A549 (cell line): Measurements from ENCODE around the gene OR10G3.

ENCODE experiments used
- BHLHE40 ChIP-seq: IDR thresholded peaks from 2 replicates; pipeline ENCODE4 v1.6.1; 2012; ENCODE audit warnings: low read depth, low read length, inconsistent platforms
- CBX2 ChIP-seq: fragments of 200-600 bp; sonication (generic); IDR thresholded peaks from 2 replicates; pipeline ENCODE4 v1.6.1; 2016; ENCODE audit warnings: low read depth, mild to moderate bottlenecking, borderline replicate concordance
- CEBPB ChIP-seq, 2 experiments: fragments of >200 bp in 1 of 2; sonication (Bioruptor Twin) in 1 of 2; formaldehyde crosslinking in 1 of 2; IDR thresholded peaks; 2 replicates each; pipeline ENCODE4 v1.6.1; 2012 to 2016
- CHD2 ChIP-seq: fragments of 150-350 bp; IDR thresholded peaks from 2 replicates; pipeline ENCODE4 v1.6.1; 2014; ENCODE audit warnings: low read length; ENCODE audit not compliant: partially characterized antibody
- POLR2A ChIP-seq: IDR thresholded peaks from 2 replicates; pipeline ENCODE4 v1.6.1; 2012; ENCODE audit warnings: mild to moderate bottlenecking, low read length
- TF ChIP-seq, protein P1 (sequence below): fragments of >200 bp; sonication (Bioruptor Twin); formaldehyde crosslinking; IDR thresholded peaks from 3 replicates; pipeline ENCODE4 v1.5.1; 2016

DNA sequence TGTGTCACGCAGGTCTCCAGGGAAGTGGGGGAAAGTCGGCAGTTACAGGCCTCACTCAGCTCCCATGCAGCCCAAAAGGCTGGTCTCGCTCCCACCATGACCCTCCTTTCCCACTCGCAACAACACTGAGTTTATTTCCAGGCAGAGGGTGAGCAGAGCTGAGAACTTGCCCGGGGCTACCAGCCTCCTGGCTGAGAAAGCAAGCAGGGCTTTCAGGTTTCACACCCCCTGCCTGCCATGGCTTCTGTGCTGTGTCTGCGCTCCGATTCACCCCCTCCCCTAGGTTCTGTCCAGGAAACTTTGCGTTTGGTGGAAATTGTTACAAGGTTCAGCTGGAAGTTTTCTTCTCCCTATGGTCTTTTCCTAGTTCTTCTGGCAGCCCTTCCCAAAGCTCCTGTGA is 37.7 kb upstream of the OR10G3 start:
- no peak for TF ChIP-seq BHLHE40
- TF ChIP-seq CHD2, result no peak
- TF ChIP-seq, protein P1, sequence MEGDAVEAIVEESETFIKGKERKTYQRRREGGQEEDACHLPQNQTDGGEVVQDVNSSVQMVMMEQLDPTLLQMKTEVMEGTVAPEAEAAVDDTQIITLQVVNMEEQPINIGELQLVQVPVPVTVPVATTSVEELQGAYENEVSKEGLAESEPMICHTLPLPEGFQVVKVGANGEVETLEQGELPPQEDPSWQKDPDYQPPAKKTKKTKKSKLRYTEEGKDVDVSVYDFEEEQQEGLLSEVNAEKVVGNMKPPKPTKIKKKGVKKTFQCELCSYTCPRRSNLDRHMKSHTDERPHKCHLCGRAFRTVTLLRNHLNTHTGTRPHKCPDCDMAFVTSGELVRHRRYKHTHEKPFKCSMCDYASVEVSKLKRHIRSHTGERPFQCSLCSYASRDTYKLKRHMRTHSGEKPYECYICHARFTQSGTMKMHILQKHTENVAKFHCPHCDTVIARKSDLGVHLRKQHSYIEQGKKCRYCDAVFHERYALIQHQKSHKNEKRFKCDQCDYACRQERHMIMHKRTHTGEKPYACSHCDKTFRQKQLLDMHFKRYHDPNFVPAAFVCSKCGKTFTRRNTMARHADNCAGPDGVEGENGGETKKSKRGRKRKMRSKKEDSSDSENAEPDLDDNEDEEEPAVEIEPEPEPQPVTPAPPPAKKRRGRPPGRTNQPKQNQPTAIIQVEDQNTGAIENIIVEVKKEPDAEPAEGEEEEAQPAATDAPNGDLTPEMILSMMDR, result no peak
- no peak for TF ChIP-seq CEBPB (IDR thresholded peaks at IDR 0.05)
- no peak for TF ChIP-seq POLR2A
- TF ChIP-seq CBX2, result no peak
